GM06990 (cell line): ENCODE results near the gene TCP11.

ENCODE experiments used
- DNase-seq: peaks from one replicate; pipeline ENCODE4 v3.0.0-alpha.2; 2011; ENCODE audit not compliant: insufficient read length; ENCODE audit errors: extremely low read depth
- H3K27me3 ChIP-seq: replicated peaks from 2 replicates; pipeline ENCODE4 v1.6.0; 2011; ENCODE audit warnings: low read length; ENCODE audit not compliant: control insufficient read depth, insufficient read depth
- H3K36me3 ChIP-seq: 2 replicates; pipeline ENCODE4 v1.5.1; 2011; ENCODE audit warnings: low read length; ENCODE audit not compliant: control insufficient read depth, insufficient read depth
- H3K4me3 ChIP-seq: replicated peaks from 2 replicates; pipeline ENCODE4 v1.5.1; 2011; ENCODE audit warnings: low read depth, mild to moderate bottlenecking, control low read depth, low read length
- CTCF ChIP-seq: IDR thresholded peaks from 2 replicates; pipeline ENCODE4 v1.5.1; 2011; ENCODE audit warnings: low read length, control low read depth, mild to moderate bottlenecking, inconsistent platforms; ENCODE audit not compliant: insufficient read depth, poor library complexity, severe bottlenecking

Gene TCP11

DNA sequence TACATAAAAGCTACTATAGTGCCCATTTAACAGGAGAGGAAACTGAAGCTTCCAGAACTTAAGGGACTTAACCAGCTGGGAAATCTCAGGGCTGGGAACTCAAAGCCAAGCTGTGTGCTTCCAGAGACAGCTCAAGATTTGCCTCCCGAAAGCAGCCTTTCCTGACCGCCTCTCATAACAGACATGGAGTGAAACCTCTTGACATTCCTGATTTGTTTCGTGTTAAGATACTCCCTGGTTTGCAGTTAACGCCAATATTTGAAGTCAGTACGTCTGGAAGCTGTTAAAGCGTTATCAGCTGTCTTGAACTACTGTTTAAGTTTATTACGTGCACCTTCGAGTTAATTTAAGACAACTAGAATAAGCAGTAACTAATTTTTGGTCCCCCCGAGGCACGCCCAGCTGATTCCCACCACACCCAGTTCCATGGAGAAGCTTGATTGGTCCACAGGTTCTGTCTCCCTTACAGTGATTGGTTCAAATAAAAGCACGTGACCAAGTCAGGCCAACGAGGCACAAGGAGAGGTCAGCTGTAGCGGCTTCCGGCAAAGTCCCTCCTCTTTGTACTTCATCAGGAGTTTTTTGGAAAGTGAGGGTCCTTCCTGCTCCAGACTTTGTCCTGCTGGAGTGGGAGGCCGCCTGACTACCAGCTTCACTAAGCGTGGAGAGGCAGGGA is 8.9 kb upstream of the TCP11 start:
- no peaks in the 10 kb centered on the region for H3K27me3 ChIP-seq
- DNase-seq, result no peak
- H3K36me3 ChIP-seq, result no peaks in the 10 kb centered on the region
- no peak for TF ChIP-seq CTCF
- H3K4me3 ChIP-seq, result no peak overlapping the region

- Histone ChIP-seq H3K27me3 (no peaks in the 10 kb centered on the region), H3K4me3 (no peak overlapping the region), H3K36me3 (no peaks in the 10 kb centered on the region)
- no peak for TF ChIP-seq CTCF
- DNase-seq, result peak; percentile 16
Observed at GRCh38 chr6:35148167-35148741, 7.1 kb upstream of the TCP11 start.

GRCh38 chr6:35147486-35147885 is 6.3 kb upstream of the TCP11 start:
- H3K27me3 ChIP-seq, result no peaks in the 10 kb centered on the region
- no peak for DNase-seq
- no peaks in the 10 kb centered on the region for H3K36me3 ChIP-seq
- H3K4me3 ChIP-seq, result no peak overlapping the region
- no peak for TF ChIP-seq CTCF

GRCh38 chr6:35147026-35147425 is 5.9 kb upstream of the TCP11 start:
- H3K36me3 ChIP-seq, result no peaks in the 10 kb centered on the region
- H3K4me3 ChIP-seq, result no peak overlapping the region
- no peak for TF ChIP-seq CTCF
- no peaks in the 10 kb centered on the region for H3K27me3 ChIP-seq
- no peak for DNase-seq

GRCh38 chr6:35146453-35146852 is 5.3 kb upstream of the TCP11 start:
- H3K27me3 ChIP-seq, result no peaks in the 10 kb centered on the region
- peak; percentile 65 for TF ChIP-seq CTCF
- no peak for DNase-seq
- H3K36me3 ChIP-seq, result no peaks in the 10 kb centered on the region
- no peak overlapping the region for H3K4me3 ChIP-seq

GRCh38 chr6:35145757-35146156 is 4.6 kb upstream of the TCP11 start:
- Histone ChIP-seq H3K4me3 (no peak overlapping the region), H3K27me3 (no peaks in the 10 kb centered on the region), H3K36me3 (no peaks in the 10 kb centered on the region)
- DNase-seq, result no peak
- no peak for TF ChIP-seq CTCF
